Gastrocnemius medialis (tissue), 4 donors: ENCODE data around the gene MYO1E. TPM values are rescaled to one million over a fixed set of nuclear protein-coding genes. Genes with fewer than 3 reads are reported as not detected.

Source experiments
- ATAC-seq, 2 donors: fragments of 150-250 bp; one replicate each; pipeline ENCODE4 v1.9.1; 2016
- DNase-seq, 2 donors: peaks; one replicate each; pipeline ENCODE4 v3.0.0-alpha.2; 2019
- H3K27ac ChIP-seq, 4 donors: fragments of 200-600 bp; sonication (generic); 1 replicate in 1 of 4; 2 replicates in 3 of 4; pipeline ENCODE4 v1.5.1; 2016 to 2018; ENCODE audit warnings: mild to moderate bottlenecking in 2 of 4, moderate library complexity in 1 of 4
- H3K27me3 ChIP-seq, 3 donors: fragments of 200-600 bp; sonication (generic) in 2 of 3; 1 replicate in 1 of 3; 2 replicates in 2 of 3; pipeline versions ENCODE4 v1.5.1 to v1.6.0; 2016 to 2019; ENCODE audit warnings: mild to moderate bottlenecking in 1 of 3, moderate library complexity in 1 of 3
- H3K36me3 ChIP-seq, 2 donors: fragments of 200-600 bp; sonication (generic) in 1 of 2; one replicate each; pipeline ENCODE4 v1.5.1; 2017 to 2018
- H3K4me1 ChIP-seq, 2 donors: fragments of 200-600 bp; sonication (generic) in 1 of 2; one replicate each; pipeline ENCODE4 v1.5.1; 2016 to 2017; ENCODE audit warnings: mild to moderate bottlenecking in 2 of 2
- H3K4me3 ChIP-seq, 4 donors: fragments of 200-600 bp; sonication (generic) in 3 of 4; 1 replicate in 1 of 4; 2 replicates in 3 of 4; pipeline ENCODE4 v1.5.1; 2016 to 2019; ENCODE audit warnings: mild to moderate bottlenecking in 2 of 4
- H3K9me3 ChIP-seq, 3 donors: fragments of 200-600 bp; sonication (generic) in 2 of 3; 1 replicate in 1 of 3; 2 replicates in 2 of 3; pipeline ENCODE4 v1.5.1; 2016 to 2019
- POLR2A ChIP-seq, 2 donors: fragments of 450-650 bp; IDR thresholded peaks; one replicate each; pipeline ENCODE4 v1.6.1; 2017; ENCODE audit warnings: antibody characterized with exemption in 2 of 2, mild to moderate bottlenecking in 2 of 2, moderate library complexity in 2 of 2
- in situ Hi-C, 4 donors: fragments of 200-750 bp; cut with MboI; loops; one replicate each; pipeline versions ENCODE4 v1.15.0 to v1.8.0; 2017; ENCODE audit warnings: low sequenced_read_pairs in 4 of 4
- intact Hi-C: fragments of 100-400 bp; cut with DNase I; formaldehyde crosslinking; loops from one replicate; pipeline ENCODE4 v1.15.1; 2023; ENCODE audit warnings: low total_unique reads
- total RNA-seq, 4 donors: library from RNA; depleted of rRNA; stranded (reverse); fragments of >200 nt; gene quantifications; one replicate each; pipeline versions ENCODE4 v1.1.0 to v1.2.3, GENCODE V29; 2016
- TF ChIP-seq, protein P1 (sequence below), 5 experiments: fragments of 450-650 bp in 3 of 5; fragments of 200-600 bp in 2 of 5; sonication (generic) in 2 of 5; IDR thresholded peaks in 4 of 5; conservative IDR thresholded peaks in 1 of 5; 1 replicate in 4 of 5; 2 replicates in 1 of 5; pipeline ENCODE4 v1.5.1; 2016 to 2019; ENCODE audit warnings: antibody characterized with exemption in 5 of 5, mild to moderate bottlenecking in 3 of 5, moderate library complexity in 3 of 5

Gene MYO1E
- total RNA-seq, 4 donors from 2014 or later: 12.8 to 39.6 (median 30.7) TPM

DNA sequence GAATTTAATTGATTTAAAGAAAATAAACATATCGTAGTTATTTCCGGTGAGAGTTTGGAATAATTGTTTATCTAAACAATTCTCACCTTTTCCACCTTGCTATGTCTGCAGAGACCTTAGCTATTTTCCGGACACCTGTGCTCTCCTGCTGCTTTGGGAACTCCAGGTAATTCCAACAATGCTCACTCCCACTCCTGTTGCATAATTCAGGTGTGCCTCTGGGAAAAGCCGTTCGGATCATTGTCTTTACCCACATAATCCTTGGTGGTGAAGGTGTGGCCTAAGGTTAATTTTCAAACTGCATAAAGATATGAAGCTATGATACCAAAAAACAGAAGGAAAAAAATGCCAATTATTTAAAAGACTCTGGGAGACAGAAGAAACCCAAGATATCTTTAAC lies 106.6 kb downstream of the MYO1E start:
- intact Hi-C loops: no loop called here
- TF ChIP-seq, protein P1, sequence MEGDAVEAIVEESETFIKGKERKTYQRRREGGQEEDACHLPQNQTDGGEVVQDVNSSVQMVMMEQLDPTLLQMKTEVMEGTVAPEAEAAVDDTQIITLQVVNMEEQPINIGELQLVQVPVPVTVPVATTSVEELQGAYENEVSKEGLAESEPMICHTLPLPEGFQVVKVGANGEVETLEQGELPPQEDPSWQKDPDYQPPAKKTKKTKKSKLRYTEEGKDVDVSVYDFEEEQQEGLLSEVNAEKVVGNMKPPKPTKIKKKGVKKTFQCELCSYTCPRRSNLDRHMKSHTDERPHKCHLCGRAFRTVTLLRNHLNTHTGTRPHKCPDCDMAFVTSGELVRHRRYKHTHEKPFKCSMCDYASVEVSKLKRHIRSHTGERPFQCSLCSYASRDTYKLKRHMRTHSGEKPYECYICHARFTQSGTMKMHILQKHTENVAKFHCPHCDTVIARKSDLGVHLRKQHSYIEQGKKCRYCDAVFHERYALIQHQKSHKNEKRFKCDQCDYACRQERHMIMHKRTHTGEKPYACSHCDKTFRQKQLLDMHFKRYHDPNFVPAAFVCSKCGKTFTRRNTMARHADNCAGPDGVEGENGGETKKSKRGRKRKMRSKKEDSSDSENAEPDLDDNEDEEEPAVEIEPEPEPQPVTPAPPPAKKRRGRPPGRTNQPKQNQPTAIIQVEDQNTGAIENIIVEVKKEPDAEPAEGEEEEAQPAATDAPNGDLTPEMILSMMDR (IDR thresholded peaks at IDR 0.05 in 4 of 5, conservative IDR thresholded peaks at IDR 0.05 in 1 of 5): no peak
- no peak for TF ChIP-seq POLR2A (IDR thresholded peaks at IDR 0.05)
- no peak overlapping the region for H3K27ac ChIP-seq
- H3K27me3 ChIP-seq: no peaks in the 10 kb centered on the region
- no peak for ATAC-seq
- DNase-seq: no peak
- H3K36me3 ChIP-seq: no peaks in the 10 kb centered on the region
- no peaks in the 10 kb centered on the region for H3K4me1 ChIP-seq
- H3K4me3 ChIP-seq: no peak overlapping the region
- H3K9me3 ChIP-seq: no peaks in the 10 kb centered on the region
- in situ Hi-C loops: no loop called here

DNA sequence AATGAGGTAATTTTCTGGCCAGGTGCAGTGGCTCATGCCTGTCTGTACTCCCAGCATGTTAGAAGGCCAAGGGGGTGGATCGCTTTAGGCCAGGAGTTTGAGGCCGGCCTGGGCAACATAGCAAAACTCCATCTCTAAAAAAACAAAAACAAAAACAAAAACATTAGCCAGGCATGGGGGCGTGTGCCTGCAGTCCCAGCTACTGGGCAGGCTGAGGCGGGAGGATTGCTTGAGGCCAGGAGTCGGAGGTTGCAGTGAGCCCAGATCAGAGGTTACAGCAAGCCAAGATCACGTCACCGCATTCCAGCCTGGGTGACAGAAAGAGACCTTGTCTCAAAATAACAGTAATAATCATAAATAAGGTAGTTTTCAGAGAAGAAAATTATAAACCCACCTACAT lies 110.4 kb downstream of the MYO1E start:
- DNase-seq (no peak), ATAC-seq (no peak)

DNA sequence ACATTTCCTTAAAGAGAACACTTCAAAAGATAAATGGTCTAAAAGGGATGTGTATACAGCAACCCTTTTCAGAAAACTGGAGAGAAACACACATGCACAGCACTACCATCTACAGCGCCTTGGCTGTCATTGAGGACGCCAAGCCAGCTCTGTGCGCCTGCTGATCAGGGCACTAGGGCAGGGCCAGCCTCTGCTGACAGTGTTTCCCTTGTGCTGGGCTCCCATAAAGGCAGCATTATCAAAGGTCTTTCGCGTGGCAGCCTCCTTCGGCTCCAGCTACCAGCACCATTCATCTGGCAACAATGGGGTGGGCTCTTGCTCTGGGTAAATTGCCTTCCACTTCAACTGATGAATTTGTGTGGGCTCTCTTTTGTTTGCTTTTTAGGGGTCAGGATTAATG lies 112.6 kb downstream of the MYO1E start:
- H3K9me3 ChIP-seq: no peaks in the 10 kb centered on the region
- peaks cover 0 to 12% of the 10 kb centered on the region in 2 donors for H3K36me3 ChIP-seq
- H3K27me3 ChIP-seq: no peaks in the 10 kb centered on the region
- DNase-seq (no peak), ATAC-seq (no peak)
- no peak overlapping the region for H3K27ac ChIP-seq
- no peak for TF ChIP-seq POLR2A (IDR thresholded peaks at IDR 0.05)
- TF ChIP-seq, protein P1 (IDR thresholded peaks at IDR 0.05 in 4 of 5, conservative IDR thresholded peaks at IDR 0.05 in 1 of 5): no peak
- H3K4me3 ChIP-seq: no peak overlapping the region
- in situ Hi-C loops: no loop called here
- H3K4me1 ChIP-seq: no peaks in the 10 kb centered on the region
- intact Hi-C loops: no loop called here

More for the DNA sequence above, 110.4 kb downstream of the MYO1E start:
- no peaks in the 10 kb centered on the region for H3K4me1 ChIP-seq
- H3K9me3 ChIP-seq: no peaks in the 10 kb centered on the region
- H3K27ac ChIP-seq: no peak overlapping the region
- intact Hi-C loops: no loop called here
- H3K36me3 ChIP-seq: no peaks in the 10 kb centered on the region
- no peaks in the 10 kb centered on the region for H3K27me3 ChIP-seq
- TF ChIP-seq POLR2A (IDR thresholded peaks at IDR 0.05): no peak
- TF ChIP-seq, protein P1 (IDR thresholded peaks at IDR 0.05 in 4 of 5, conservative IDR thresholded peaks at IDR 0.05 in 1 of 5): no peak
- in situ Hi-C loops: no loop called here
- H3K4me3 ChIP-seq: no peak overlapping the region

DNA sequence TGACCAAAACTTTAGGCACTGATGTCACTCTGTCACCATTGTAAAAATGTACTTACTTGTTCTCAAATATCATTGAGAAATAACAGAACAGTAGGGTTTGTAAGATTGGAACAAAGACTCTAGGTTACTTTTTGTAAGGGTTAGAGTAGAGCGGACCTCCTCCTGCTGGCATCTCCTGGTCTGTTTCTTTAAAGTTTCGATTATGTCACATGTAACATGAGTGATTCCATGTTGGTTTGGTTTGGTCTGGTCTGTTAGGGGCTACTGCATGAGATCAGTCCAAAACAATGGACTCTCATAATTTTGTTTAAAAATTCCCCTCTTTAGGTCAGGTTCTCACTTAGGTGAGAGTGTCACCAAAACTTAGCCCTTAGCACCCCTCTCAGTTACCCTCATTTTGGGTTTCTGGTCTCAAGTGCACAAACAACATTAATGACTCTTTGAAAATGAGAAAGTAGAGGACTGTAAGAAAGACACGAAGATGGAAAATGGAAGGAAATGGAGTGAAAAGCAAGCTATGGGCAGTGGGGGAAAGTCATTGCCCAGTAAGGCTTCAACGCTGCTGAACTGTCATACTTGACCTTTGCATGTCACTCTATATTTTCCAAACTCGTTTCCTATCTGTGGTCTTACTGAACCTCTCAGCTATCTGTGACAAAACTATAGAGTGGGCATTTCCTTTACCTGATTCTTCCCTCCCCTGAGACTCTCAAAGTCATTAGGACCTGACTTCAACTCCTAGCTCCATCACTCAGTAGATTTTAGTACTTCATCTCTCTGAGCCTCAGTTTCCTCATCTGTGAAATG lies 113.3 kb downstream of the MYO1E start:
- Histone ChIP-seq H3K9me3 (no peaks in the 10 kb centered on the region), H3K4me3 (no peak overlapping the region), H3K27me3 (no peaks in the 10 kb centered on the region), H3K36me3 (peaks cover 0 to 17% of the 10 kb centered on the region in 2 donors), H3K4me1 (no peaks in the 10 kb centered on the region), H3K27ac (no peak overlapping the region)
- DNase-seq: no peak
- ATAC-seq: no peak
- in situ Hi-C loops: no loop called here
- intact Hi-C loops: no loop called here
- no peak for TF ChIP-seq POLR2A (IDR thresholded peaks at IDR 0.05)
- TF ChIP-seq, protein P1 (IDR thresholded peaks at IDR 0.05 in 4 of 5, conservative IDR thresholded peaks at IDR 0.05 in 1 of 5): no peak
